CD8-positive, alpha-beta memory T cell (primary cell): Measurements from ENCODE around the gene HMGA1. TPM values are rescaled to one million over a fixed set of nuclear protein-coding genes. Genes with fewer than 3 reads are reported as not detected.
A peak's percentile ranks its signal among the peaks of the same experiment; 100 is the strongest.

Experiments used
- CTCF ChIA-PET: fragments of 350-600 bp; sonication (Branson Sonifier 250); formaldehyde crosslinking; loops from one replicate; lab custom pipeline; 2021; ENCODE audit warnings: antibody characterized with exemption; lab: Charles Lee
- POLR2A ChIA-PET: fragments of 350-600 bp; sonication (Branson Sonifier 250); formaldehyde crosslinking; loops from one replicate; lab custom pipeline; 2021; ENCODE audit warnings: antibody characterized with exemption; lab: Charles Lee
- DNase-seq, 5 donors: peaks; one replicate each; pipeline versions ENCODE4 v3.0.0 to v3.0.0-alpha.2; 2020 to 2022; ENCODE audit warnings: mixed read lengths in 1 of 5
- H3K27ac ChIP-seq: one replicate; pipeline ENCODE4 v1.7.0; 2013; ENCODE audit warnings: low read depth, mild to moderate bottlenecking, low read length, moderate library complexity
- H3K27me3 ChIP-seq: 2 replicates; pipeline ENCODE4 v1.7.0; 2013; ENCODE audit warnings: low read length, mild to moderate bottlenecking; ENCODE audit not compliant: insufficient read depth, poor library complexity, severe bottlenecking
- H3K36me3 ChIP-seq: 2 replicates; pipeline ENCODE4 v1.7.0; 2013; ENCODE audit warnings: mild to moderate bottlenecking, low read length, moderate library complexity; ENCODE audit not compliant: insufficient read depth
- H3K4me1 ChIP-seq: 2 replicates; pipeline ENCODE4 v1.7.0; 2013; ENCODE audit warnings: mild to moderate bottlenecking, low read length, moderate library complexity; ENCODE audit not compliant: insufficient read depth
- H3K4me3 ChIP-seq: 2 replicates; pipeline ENCODE4 v1.7.0; 2013; ENCODE audit warnings: mild to moderate bottlenecking, low read length
- H3K9me3 ChIP-seq: 2 replicates; pipeline ENCODE4 v1.7.0; 2013; ENCODE audit warnings: mild to moderate bottlenecking, low read length
- H3K27ac Mint-ChIP-seq, 8 donors: one replicate each; pipeline ENCODE4 v1.8.0; 2020 to 2021; ENCODE audit warnings: mixed read lengths in 8 of 8, mild to moderate bottlenecking in 6 of 8, inconsistent platforms in 3 of 8, moderate library complexity in 3 of 8
- H3K27me3 Mint-ChIP-seq, 2 donors: one replicate each; pipeline ENCODE4 v1.8.0; 2020 to 2021; ENCODE audit warnings: mixed read lengths in 2 of 2, mild to moderate bottlenecking in 1 of 2, moderate library complexity in 1 of 2
- H3K36me3 Mint-ChIP-seq, 3 donors: one replicate each; pipeline ENCODE4 v1.8.0; 2020 to 2021; ENCODE audit warnings: mixed read lengths in 3 of 3, inconsistent platforms in 1 of 3, mild to moderate bottlenecking in 1 of 3
- H3K4me1 Mint-ChIP-seq, 3 donors: one replicate each; pipeline ENCODE4 v1.8.0; 2020 to 2021; ENCODE audit warnings: mixed read lengths in 3 of 3, inconsistent platforms in 1 of 3, mild to moderate bottlenecking in 1 of 3
- H3K4me3 Mint-ChIP-seq, 7 donors: one replicate each; pipeline ENCODE4 v1.8.0; 2020 to 2021; ENCODE audit warnings: mixed read lengths in 7 of 7, mild to moderate bottlenecking in 6 of 7, moderate library complexity in 4 of 7, inconsistent platforms in 2 of 7
- H3K9me3 Mint-ChIP-seq, 5 donors: one replicate each; pipeline ENCODE4 v1.8.0; 2020 to 2022; ENCODE audit warnings: mixed read lengths in 5 of 5, mild to moderate bottlenecking in 3 of 5, moderate library complexity in 2 of 5, inconsistent platforms in 1 of 5
- polyA plus RNA-seq: library from polyadenylated mRNA; unstranded; fragments of 300-500 nt; fragmentation: Illumina TruSeq; gene quantifications from one replicate; pipeline ENCODE4 v1.2.3, GENCODE V29; 2021
- total RNA-seq, 2 experiments: library from RNA; stranded (reverse); gene quantifications; one replicate each; pipeline ENCODE4 v1.2.3, GENCODE V29; 2021

The HMGA1 gene
- total and polyA plus RNA-seq, 3 experiments from 2014 or later: 33.1 to 506 (median 490) TPM

DNA sequence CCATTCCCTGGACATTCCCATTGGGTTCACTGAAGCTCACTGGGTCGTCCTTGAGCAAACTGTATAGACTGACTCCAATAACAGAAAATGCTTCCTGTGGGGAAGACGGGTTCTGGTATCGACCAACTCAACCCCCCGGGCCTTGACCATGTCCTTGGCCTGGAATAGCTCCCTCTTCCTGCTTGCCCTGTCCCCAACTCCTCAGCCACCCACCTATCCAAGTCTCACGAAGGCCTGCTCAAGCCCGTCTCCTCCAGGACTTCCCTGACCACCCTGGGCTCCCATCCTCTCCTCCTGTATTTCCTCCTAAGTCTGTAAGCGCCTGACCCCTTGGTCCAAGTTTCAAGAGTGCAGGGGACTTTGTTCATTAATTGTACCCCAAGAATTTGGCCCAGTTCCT is 2.8 kb upstream of the HMGA1 start:
- Mint-ChIP-seq H3K27ac (peak overlapping the region in 7 of 8 donors; percentile 51 to 95 (median 74)), H3K4me1 (peaks cover 15 to 24% (median 19%) of the 10 kb centered on the region in 3 donors), H3K9me3 (no peaks in the 10 kb centered on the region), H3K36me3 (peaks cover 0 to 8% (median 0%) of the 10 kb centered on the region in 3 donors), H3K27me3 (no peaks in the 10 kb centered on the region), H3K4me3 (peak overlapping the region in 5 of 7 donors; percentile 21 to 84 (median 53))
- Histone ChIP-seq H3K27me3 (no peaks in the 10 kb centered on the region), H3K4me1 (peaks cover 14% of the 10 kb centered on the region), H3K4me3 (no peak overlapping the region), H3K27ac (no peak overlapping the region), H3K36me3 (no peaks in the 10 kb centered on the region), H3K9me3 (no peaks in the 10 kb centered on the region)
- DNase-seq: no peak
- POLR2A ChIA-PET: interaction anchor here (0.5 to 0.6 kb wide), 2 partner anchors 14 to 88 kb away, joined by 3 read pairs; partner anchors contain the start of gene GRM4
- CTCF ChIA-PET: interaction anchor here (1.3 kb wide), 1 partner anchor 192 kb away, joined by 3 read pairs; the partner anchor contains the start of gene RPS10

DNA sequence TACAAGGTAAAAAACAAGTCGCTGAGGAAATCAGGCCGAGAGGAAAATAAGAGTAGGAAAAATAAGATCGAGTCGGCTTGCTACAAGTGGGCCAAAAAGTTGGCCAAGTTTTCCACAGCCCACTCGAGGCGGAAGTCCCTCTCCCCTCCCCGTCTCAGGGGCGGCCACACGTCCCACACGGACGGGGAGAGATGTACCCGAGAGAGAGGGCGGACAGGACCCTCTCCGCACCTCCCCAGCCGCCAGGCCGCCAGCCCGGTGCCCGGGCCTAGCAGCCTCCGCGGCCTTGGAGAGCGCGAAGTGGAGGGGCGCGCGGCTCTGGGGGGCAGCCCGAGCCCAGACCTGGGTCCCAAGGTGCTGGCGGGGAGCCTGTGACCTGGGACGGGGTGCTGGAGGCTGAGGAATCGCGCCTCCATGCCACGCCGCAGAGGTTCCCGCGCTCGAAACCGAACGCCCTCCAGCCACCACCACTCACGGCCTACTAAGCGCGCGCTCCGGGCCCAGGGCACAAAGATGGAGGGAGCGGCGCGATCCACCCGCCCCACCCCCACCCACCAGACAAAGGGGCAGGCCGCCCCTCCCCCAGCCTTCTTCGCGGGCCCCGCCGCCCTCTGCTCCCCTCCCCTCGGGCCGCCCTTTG is 1.9 kb upstream of the HMGA1 start:
- Mint-ChIP-seq H3K36me3 (peaks cover 0 to 9% (median 0%) of the 10 kb centered on the region in 3 donors), H3K27me3 (no peaks in the 10 kb centered on the region), H3K27ac (peak overlapping the region; percentile 51 to 95 (median 77)), H3K4me1 (peaks cover 21 to 32% (median 27%) of the 10 kb centered on the region in 3 donors), H3K4me3 (peak overlapping the region; percentile 25 to 84 (median 60)), H3K9me3 (no peaks in the 10 kb centered on the region)
- Histone ChIP-seq H3K27me3 (no peaks in the 10 kb centered on the region), H3K36me3 (no peaks in the 10 kb centered on the region), H3K4me3 (no peak overlapping the region), H3K27ac (no peak overlapping the region), H3K4me1 (peaks cover 24% of the 10 kb centered on the region), H3K9me3 (no peaks in the 10 kb centered on the region)
- ChIA-PET CTCF (interaction anchor here (1.3 kb wide), 1 partner anchor 191 kb away, joined by 3 read pairs; the partner anchor contains the start of gene RPS10), POLR2A (no interaction called here)
- peak in 3 of 5 donors; percentile 17 to 37 (median 22) for DNase-seq

DNA sequence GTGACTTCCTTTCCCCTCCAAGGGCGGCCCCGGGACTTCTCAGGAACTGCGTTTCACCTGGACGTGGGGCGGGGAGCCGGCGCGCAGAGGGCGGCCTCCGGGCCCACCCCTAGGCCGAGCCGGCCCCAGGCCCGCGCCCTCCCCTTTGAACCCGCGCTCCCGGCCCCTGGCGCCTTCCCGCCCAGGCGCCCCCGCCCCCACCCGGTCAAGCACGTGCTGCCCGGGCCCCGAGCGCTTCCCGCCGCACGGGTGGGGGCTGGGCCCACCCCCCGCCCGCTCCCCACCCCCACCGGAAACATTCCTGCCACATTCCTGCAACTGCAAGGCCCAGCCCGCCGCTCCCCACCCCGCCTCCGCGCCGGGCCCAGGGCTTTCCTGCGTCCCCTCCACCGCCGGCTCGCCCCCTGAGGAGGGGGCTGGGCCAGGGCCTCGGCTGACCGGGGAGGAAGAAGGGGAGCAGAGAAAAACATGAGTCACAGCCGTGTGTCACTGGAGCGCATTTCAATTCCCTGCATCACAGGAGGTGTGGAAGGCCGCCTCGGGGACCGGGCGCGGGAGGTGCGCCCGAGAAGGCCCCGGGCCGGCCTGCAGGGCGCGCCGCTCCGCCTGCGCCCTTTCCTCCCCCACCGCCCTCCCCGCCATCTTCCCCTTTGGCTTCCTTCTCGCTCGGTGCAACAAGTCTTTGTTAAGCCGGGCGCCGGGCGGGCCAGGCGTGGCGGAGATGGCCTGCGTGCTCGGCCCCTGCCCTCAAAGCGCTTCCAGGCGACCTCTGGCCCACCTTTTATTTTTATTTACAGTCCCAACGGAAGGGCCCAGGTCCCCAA is 1.2 kb upstream of the HMGA1 start:
- Mint-ChIP-seq H3K9me3 (no peaks in the 10 kb centered on the region), H3K4me1 (peaks cover 25 to 39% (median 32%) of the 10 kb centered on the region in 3 donors), H3K27me3 (no peaks in the 10 kb centered on the region), H3K36me3 (peaks cover 0 to 15% (median 0%) of the 10 kb centered on the region in 3 donors), H3K4me3 (peak overlapping the region; percentile 87 to 93 (median 92)), H3K27ac (peak overlapping the region; percentile 95 to 99 (median 97))
- DNase-seq: peak; percentile 23 to 77 (median 57)
- CTCF ChIA-PET: interaction anchor here (1.3 kb wide), 1 partner anchor 13 kb away, joined by 3 read pairs; no protein-coding TSS in a partner anchor
- H3K27me3 ChIP-seq: no peaks in the 10 kb centered on the region
- H3K4me1 ChIP-seq: peaks cover 27% of the 10 kb centered on the region
- POLR2A ChIA-PET: interaction anchor here (1.3 to 2.4 kb wide), 4 partner anchors 12 to 53 kb away, joined by 3 to 70 read pairs (median 23); partner anchors contain the start of gene SMIM29
- peak overlapping the region; percentile 90 for H3K27ac ChIP-seq
- H3K9me3 ChIP-seq: no peaks in the 10 kb centered on the region
- H3K4me3 ChIP-seq: peak overlapping the region; percentile 78
- H3K36me3 ChIP-seq: no peaks in the 10 kb centered on the region

DNA sequence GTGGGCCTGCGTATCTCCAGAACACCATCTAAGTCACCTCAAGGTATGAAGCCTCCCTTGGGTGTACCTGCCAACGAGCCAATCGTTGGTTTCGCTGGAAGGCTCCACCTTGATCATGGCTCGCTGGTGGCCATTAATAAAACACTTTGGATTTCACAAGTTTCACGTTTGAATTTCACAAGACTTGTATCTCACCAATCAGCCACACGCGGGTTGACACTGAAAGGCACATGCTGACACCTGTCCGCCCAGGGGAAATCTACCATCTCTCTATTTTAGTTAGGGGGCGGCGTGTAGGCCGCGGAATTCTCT is 586 bp upstream of the HMGA1 start:
- Mint-ChIP-seq H3K27ac (peak overlapping the region; percentile 95 to 99 (median 97)), H3K36me3 (peaks cover 0 to 20% (median 0%) of the 10 kb centered on the region in 3 donors), H3K4me1 (peaks cover 25 to 42% (median 32%) of the 10 kb centered on the region in 3 donors), H3K27me3 (no peaks in the 10 kb centered on the region), H3K9me3 (no peaks in the 10 kb centered on the region), H3K4me3 (peak overlapping the region; percentile 87 to 93 (median 92))
- peak overlapping the region; percentile 78 for H3K4me3 ChIP-seq
- H3K27ac ChIP-seq: peak overlapping the region; percentile 90
- H3K9me3 ChIP-seq: no peaks in the 10 kb centered on the region
- peaks cover 3% of the 10 kb centered on the region for H3K36me3 ChIP-seq
- POLR2A ChIA-PET: interaction anchor here (1.0 to 2.4 kb wide), 9 partner anchors 12 to 1115 kb away, joined by 3 to 70 read pairs (median 6); partner anchors contain the start of genes RPS10 and SMIM29
- H3K4me1 ChIP-seq: peaks cover 27% of the 10 kb centered on the region
- CTCF ChIA-PET: interaction anchor here (0.9 to 2.1 kb wide), 4 partner anchors 13 to 40 kb away, joined by 3 to 11 read pairs (median 4); partner anchors contain the start of gene SMIM29
- DNase-seq: peak; percentile 55 to 83 (median 75)
- H3K27me3 ChIP-seq: no peaks in the 10 kb centered on the region

DNA sequence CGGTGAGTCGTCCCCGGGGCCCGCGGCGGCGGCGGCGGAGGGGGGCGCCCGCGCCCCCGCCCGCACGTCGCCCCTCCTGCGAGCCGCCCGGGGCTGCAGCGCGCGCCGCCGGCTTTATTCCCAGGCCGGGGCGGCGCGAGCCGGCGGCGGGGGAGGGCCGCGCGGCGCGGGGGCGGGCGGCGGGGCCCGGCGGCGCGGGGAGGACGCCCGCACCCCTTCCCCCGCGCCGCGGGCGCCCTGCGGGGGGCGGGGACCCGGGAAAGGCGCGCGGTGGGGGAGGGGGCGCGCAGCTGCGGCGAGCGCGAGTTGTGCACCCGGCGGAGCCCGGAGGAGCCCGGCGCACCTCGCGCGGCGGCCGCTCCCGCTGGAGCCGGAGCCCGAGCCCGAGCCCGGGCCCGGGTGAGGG is 646 bp downstream of the HMGA1 start:
- POLR2A ChIA-PET: interaction anchor here (0.6 to 2.4 kb wide), 13 partner anchors 11 to 1114 kb away, joined by 3 to 70 read pairs (median 4); partner anchors contain the start of genes RPS10, SMIM29, TAF11 and UQCC2
- CTCF ChIA-PET: interaction anchor here (0.9 to 2.1 kb wide), 4 partner anchors 12 to 41 kb away, joined by 3 to 11 read pairs (median 4); partner anchors contain the start of gene SMIM29
- H3K27ac ChIP-seq: peak overlapping the region; percentile 81
- H3K27ac Mint-ChIP-seq: no peak overlapping the region
- H3K4me1 Mint-ChIP-seq: peaks cover 29 to 55% (median 36%) of the 10 kb centered on the region in 3 donors
- H3K9me3 Mint-ChIP-seq: no peaks in the 10 kb centered on the region
- peaks cover 15% of the 10 kb centered on the region for H3K36me3 ChIP-seq
- peaks cover 27% of the 10 kb centered on the region for H3K4me1 ChIP-seq
- peaks cover 0 to 33% (median 2%) of the 10 kb centered on the region in 3 donors for H3K36me3 Mint-ChIP-seq
- H3K27me3 ChIP-seq: no peaks in the 10 kb centered on the region
- H3K4me3 ChIP-seq: peak overlapping the region; percentile 67
- H3K27me3 Mint-ChIP-seq: no peaks in the 10 kb centered on the region
- H3K4me3 Mint-ChIP-seq: peak overlapping the region in 3 of 7 donors; percentile 32 to 90 (median 80)
- no peaks in the 10 kb centered on the region for H3K9me3 ChIP-seq
- DNase-seq: peak; percentile 17 to 59 (median 40)

DNA sequence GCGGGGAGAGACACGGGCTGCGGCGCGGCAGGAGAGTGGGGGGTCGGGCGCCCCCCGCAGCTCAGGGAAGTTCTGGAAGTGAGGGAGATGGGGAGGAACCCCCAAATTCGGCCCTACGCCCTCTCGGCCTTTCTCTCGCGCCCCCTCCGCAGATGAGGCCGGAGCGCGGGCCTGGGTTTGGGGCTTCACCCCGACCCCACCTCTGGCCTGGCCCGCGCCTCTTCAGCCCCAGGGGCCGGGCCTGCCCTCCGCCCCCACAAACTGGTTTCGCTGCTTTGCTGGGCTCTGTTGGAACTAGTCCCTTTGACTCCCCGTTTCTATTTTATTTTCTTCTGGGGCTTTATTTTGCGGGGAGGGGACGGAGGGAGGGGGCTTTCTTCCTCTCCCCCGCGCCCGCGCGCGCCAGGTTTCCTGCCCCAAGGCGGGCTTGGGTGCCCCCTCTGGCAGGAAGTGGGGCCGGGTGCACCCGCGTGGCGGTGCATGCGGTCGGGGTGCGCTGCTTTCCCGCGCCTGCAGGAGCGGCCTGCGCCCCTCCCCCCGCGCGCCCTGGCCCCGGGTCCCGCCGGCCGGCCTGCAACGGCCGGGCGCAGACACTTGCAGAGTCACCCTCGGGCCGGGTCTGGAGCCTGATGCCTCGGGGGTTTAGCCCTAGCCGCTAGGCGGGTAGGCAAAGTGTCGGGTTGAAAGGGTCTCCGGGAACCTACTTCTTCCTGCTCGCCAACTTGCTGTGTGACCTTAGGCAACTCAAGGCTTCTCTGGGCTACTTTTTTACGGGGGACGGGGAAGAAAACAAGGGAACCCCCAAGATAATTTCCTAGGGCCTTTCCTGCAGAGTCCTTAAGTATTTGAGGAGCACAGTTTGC is 1.3 kb downstream of the HMGA1 start:
- peak; percentile 54 to 83 (median 70) for DNase-seq
- H3K36me3 ChIP-seq: peaks cover 16% of the 10 kb centered on the region
- Mint-ChIP-seq H3K4me1 (peaks cover 35 to 61% (median 43%) of the 10 kb centered on the region in 3 donors), H3K27ac (peak overlapping the region; percentile 83 to 97 (median 94)), H3K9me3 (no peaks in the 10 kb centered on the region), H3K36me3 (peaks cover 0 to 39% (median 2%) of the 10 kb centered on the region in 3 donors), H3K4me3 (peak overlapping the region; percentile 80 to 92 (median 85)), H3K27me3 (no peaks in the 10 kb centered on the region)
- ChIA-PET CTCF (interaction anchor here (2.1 kb wide), 1 partner anchor 11 kb away, joined by 11 read pairs; the partner anchor contains the start of gene SMIM29), POLR2A (interaction anchor here (1.0 to 2.4 kb wide), 4 partner anchors 11 to 527 kb away, joined by 4 to 70 read pairs (median 25); partner anchors contain the start of genes RPS10, SMIM29 and UQCC2)
- H3K4me1 ChIP-seq: peaks cover 27% of the 10 kb centered on the region
- H3K27ac ChIP-seq: peak overlapping the region; percentile 81
- peak overlapping the region; percentile 67 for H3K4me3 ChIP-seq
- no peaks in the 10 kb centered on the region for H3K9me3 ChIP-seq
- no peaks in the 10 kb centered on the region for H3K27me3 ChIP-seq
